GM18526 (cell line): ENCODE measurements around the gene YWHAG.

ENCODE experiments used
- POLR2A ChIP-seq: IDR thresholded peaks from 3 replicates; pipeline ENCODE4 v1.6.1; 2011; ENCODE audit not compliant: insufficient read length; ENCODE audit errors: extremely low read depth

The YWHAG gene

DNA sequence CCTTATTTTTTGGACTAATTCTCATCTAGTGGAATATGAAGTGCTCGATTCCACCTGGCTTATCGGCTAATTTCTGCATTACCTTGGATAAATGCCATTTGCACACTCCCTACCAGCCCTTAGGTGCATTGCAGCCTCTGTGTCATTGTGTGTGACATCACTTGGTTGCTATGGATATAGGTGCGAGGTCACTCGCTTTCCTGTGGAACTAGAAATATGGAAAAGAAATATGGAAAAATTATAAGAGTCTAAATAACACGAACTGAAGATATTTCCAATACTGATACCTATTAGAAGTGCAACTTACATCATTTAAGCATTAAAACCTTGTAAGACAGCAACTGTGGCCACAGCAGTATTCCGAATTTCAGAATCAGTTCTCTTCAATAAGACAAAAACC, 2.0 kb downstream of the YWHAG start:
- TF ChIP-seq POLR2A, result no peak

DNA sequence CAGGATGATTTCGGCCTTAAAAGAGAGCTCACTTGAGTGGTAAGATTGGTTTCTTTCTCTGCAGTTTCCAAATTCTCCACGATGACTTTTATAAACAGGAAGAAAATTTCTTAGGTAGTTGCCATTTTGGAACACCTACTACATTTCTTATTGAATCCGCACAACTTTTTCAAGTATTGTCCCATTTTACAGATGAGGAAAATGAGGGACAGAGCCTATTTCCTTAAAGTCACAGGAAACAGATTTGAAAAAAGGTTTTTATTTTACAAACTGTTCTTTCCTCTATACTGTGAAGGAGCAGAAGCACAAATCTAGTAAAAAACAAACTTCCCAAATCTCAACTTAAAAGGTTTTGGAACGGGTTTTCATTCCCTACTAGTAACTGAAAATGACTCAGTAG, 2.7 kb downstream of the YWHAG start:
- TF ChIP-seq POLR2A, result no peak

- TF ChIP-seq POLR2A, result no peak
These were observed 3.6 kb downstream of the YWHAG start for GRCh38 chr7:76354981-76355730.

DNA sequence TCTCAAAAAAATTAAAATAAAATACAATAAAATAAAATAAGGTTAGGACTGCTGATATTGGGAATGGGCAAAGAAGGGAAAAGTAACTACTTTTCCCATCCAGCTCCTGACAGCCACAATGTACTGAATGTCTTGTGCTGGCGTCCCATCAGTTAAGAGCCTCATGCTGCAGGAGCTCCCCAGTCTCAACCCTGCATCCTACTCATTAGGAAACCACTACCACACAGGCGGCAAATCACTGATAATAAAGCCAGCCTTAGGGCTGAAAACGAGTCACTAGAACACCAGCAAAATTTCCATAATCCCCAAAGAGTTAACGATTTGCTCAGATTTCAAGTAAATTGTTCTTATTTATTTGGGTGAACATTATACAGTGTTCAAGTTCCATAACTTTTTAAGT, 4.3 kb downstream of the YWHAG start:
- TF ChIP-seq POLR2A, result no peak

DNA sequence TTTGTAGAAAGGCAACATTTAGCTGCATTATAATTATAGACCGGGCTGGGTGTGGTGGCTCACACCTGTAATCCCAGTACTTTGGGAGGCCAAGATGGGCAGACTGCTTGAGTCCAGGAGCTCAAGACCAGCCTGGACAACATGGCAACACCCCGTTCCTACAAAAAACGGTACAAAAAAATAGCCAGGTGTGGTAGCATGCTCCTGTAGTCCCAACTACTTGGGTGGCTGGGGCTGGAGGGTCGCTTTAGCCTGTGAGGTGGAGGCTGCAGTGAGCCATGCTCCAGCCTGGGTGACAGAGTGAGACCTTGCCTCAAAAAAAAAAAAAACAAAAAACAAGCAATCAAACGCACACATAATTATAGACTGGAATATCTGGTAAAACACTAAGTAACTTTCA, 5.0 kb downstream of the YWHAG start:
- TF ChIP-seq POLR2A, result no peak

GRCh38 chr7:76352193-76352592, 6.6 kb downstream of the YWHAG start:
- TF ChIP-seq POLR2A, result no peak

DNA sequence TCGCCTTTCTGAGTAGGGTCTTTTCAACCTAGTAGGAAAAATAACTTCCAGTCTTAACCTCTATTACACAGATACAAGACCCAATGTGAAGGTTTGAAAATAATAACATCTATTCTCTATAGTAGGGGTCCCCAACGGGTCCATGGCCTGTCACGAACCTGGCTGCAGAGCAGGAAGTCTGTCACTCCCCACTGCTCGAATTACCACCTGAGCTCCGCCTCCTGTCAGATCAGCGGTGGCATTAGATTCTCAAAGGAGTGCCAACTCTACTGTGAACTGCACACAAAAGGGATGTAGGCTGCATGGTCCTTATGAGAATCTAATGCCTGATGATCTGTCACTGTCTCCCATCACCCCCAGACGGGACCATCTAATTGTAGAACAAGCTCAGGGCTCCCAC, 7.4 kb downstream of the YWHAG start:
- TF ChIP-seq POLR2A, result no peak

DNA sequence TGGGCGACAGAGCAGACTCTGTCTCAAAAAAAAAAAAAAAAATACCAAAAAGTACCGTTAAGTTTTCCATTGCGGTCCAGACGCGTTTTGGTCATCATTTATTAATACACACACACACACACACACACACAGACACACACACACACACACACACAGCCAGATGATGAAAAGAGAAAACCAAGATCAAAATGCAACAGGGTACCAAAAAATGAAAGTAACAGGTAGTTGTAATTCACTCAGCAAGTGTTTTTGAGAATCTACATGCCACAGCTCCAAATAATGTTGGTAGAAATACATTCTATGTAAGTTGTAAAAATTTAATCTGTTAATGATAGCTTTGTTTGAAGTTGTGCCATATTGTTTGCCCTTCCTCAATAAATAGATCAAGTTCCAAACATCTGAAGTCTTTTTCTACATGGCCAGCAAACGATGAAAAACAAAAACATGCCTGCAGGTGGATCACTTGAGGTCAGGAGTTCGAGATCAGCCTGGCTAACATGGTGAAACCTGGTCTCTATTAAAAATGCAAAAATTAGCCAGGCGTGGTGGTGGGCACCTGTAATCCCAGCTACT, 9.4 kb downstream of the YWHAG start:
- no peak for TF ChIP-seq POLR2A

- TF ChIP-seq POLR2A, result no peak
These were observed 11.1 kb downstream of the YWHAG start for GRCh38 chr7:76347710-76348109.

- no peak for TF ChIP-seq POLR2A
These were observed 12.0 kb downstream of the YWHAG start for GRCh38 chr7:76346778-76347177.

- no peak for TF ChIP-seq POLR2A
These were observed 12.7 kb downstream of the YWHAG start for GRCh38 chr7:76346097-76346496.

GRCh38 chr7:76343931-76344321, 14.9 kb downstream of the YWHAG start:
- TF ChIP-seq POLR2A, result no peak

DNA sequence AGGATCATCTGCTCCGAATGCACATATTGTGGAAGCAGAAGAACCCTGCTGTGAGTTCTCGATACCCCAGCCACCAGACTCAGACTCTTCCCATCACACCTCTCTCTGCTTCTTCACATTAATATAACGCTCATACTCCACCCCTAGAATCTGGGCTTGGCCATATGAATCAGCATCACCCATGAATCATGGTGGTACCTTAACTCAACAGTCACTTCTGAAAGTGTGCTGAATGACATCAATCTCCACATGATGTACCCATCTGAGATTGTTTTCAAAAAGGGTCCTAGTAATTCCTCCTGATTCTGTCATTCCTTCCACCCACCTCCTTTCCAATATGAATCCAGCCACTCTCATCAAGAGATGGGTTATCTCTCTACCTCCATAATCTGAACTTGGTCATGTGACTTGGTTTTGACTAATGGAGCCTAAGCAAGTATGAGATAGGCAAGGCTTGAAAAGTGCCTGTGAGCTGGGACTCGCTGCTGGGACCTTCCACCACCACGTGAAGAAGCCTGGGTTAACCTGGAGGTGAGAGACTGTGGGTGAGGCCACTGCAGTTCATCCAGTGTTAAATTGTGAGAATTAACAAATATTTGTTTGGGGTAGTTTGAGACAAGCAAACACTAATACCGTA, 15.4 kb downstream of the YWHAG start:
- TF ChIP-seq POLR2A, result no peak

GRCh38 chr7:76342222-76342621, 16.6 kb downstream of the YWHAG start:
- TF ChIP-seq POLR2A, result no peak

DNA sequence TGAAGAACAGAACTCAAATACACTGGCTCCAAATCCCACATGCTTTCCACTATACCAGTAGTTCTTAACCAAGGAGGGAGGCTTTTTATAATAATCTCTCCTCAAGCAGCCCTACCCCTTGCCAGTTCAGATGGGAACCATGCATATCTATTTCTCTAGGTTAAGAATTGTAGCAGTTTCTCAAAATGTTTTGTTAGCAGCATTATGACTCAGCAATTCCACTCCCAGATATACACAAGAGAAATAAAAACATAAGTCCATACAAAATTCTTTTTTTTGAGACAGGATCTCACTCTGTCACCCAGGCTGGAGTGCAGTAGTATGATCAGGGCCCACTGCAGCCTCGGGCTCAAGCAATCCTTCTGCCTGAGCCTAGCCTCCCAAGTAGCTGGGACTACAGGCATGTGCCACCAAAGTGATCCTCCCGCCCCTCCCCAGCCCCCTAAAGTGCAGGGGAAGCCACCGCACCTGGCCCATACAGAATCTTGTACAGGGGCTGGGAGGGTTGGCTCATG, 18.1 kb downstream of the YWHAG start:
- TF ChIP-seq POLR2A, result no peak
